Measurements from ENCODE around the gene PLCG1. TPM values are rescaled to one million over a fixed set of nuclear protein-coding genes. Genes with fewer than 3 reads are reported as not detected.
A peak's percentile ranks its signal among the peaks of the same experiment; 100 is the strongest.

Gene PLCG1
- total RNA-seq, 1 donor from 2014 or later = 320 TPM

DNA sequence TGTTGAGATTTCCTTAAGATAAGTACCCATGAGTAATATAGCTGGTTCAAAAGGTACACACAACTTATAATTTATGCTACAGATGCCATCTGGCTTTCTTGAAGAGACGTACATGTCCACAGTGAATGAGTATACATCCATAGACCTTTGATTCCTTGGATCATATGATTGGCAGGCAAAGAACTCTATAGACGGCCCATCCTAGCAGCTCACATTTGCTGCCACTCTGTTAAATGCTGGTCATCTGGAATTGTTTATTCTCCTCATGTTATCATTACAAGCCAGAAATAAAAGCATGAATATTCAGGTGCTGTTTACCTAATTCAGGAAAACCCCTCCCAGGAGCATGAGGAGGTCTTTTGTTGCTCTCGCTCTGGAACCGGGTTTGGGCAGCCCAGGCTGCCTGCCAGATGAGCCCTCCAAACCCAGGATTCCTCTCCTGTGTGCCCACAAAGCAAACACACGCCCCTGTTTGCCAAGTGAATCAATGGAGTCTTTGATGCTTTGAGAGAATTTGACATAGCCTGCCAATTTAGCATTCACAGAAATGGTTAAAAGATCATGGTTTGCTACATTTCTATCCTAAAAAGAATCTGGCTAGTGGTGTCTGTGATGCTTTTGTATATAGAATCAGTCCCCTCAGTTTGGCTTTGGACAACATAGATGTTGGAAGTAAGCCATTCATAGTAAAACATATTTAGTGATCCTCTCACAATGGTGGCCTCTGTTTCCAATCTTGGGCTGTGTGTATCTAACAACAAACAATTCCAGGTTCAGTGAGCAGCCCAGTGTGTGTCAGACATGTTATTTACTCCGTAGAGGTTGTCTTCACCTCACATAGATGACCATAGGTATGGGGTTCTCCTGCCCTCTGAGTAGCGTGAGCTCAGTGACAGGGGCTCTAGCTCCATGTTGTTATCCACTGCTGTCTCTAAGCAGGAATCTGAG lies 17.5 kb upstream of the PLCG1 start:
- peaks cover 38% of the 10 kb centered on the region for H3K36me3 Mint-ChIP-seq (ENCODE audit: low read depth)

GRCh38 chr20:41121399-41121798 lies 15.9 kb upstream of the PLCG1 start:
- H3K27me3 Mint-ChIP-seq (ENCODE audit: low read depth) = no peaks in the 10 kb centered on the region
- no peaks in the 10 kb centered on the region for H3K4me1 Mint-ChIP-seq
- H3K27ac Mint-ChIP-seq (ENCODE audit: unreplicated experiment) = no peak overlapping the region
- no peak for TF ChIP-seq CTCF (conservative IDR thresholded peaks at IDR 0.05)
- H3K4me3 Mint-ChIP-seq = no peak overlapping the region
- no peak for DNase-seq (ENCODE audit: low read depth, low spot score)
- H3K36me3 Mint-ChIP-seq (ENCODE audit: low read depth) = peaks cover 39% of the 10 kb centered on the region
- no peaks in the 10 kb centered on the region for H3K9me3 Mint-ChIP-seq

More for the DNA sequence above, 17.5 kb upstream of the PLCG1 start:
- no peak for DNase-seq (ENCODE audit: low read depth, low spot score)
- Mint-ChIP-seq H3K9me3 (no peaks in the 10 kb centered on the region), H3K27me3 (ENCODE audit: low read depth) (no peaks in the 10 kb centered on the region), H3K27ac (ENCODE audit: unreplicated experiment) (peak overlapping the region; percentile 51), H3K4me1 (no peaks in the 10 kb centered on the region), H3K4me3 (no peak overlapping the region)
- TF ChIP-seq CTCF (conservative IDR thresholded peaks at IDR 0.05) = no peak

GRCh38 chr20:41123631-41124030 lies 13.7 kb upstream of the PLCG1 start:
- no peak for TF ChIP-seq CTCF (conservative IDR thresholded peaks at IDR 0.05)
- Mint-ChIP-seq H3K4me1 (no peaks in the 10 kb centered on the region), H3K9me3 (no peaks in the 10 kb centered on the region), H3K27me3 (ENCODE audit: low read depth) (no peaks in the 10 kb centered on the region), H3K27ac (ENCODE audit: unreplicated experiment) (no peak overlapping the region), H3K36me3 (ENCODE audit: low read depth) (peaks cover 44% of the 10 kb centered on the region), H3K4me3 (no peak overlapping the region)
- no peak for DNase-seq (ENCODE audit: low read depth, low spot score)

GRCh38 chr20:41124451-41125094 lies 12.8 kb upstream of the PLCG1 start:
- Mint-ChIP-seq H3K4me3 (no peak overlapping the region), H3K27me3 (ENCODE audit: low read depth) (no peaks in the 10 kb centered on the region), H3K9me3 (no peaks in the 10 kb centered on the region), H3K4me1 (no peaks in the 10 kb centered on the region), H3K36me3 (ENCODE audit: low read depth) (peaks cover 46% of the 10 kb centered on the region), H3K27ac (ENCODE audit: unreplicated experiment) (no peak overlapping the region)
- TF ChIP-seq CTCF (conservative IDR thresholded peaks at IDR 0.05) = no peak
- no peak for DNase-seq (ENCODE audit: low read depth, low spot score)

- H3K36me3 Mint-ChIP-seq (ENCODE audit: low read depth) = peaks cover 45% of the 10 kb centered on the region
- peak overlapping the region; percentile 4 for H3K4me3 Mint-ChIP-seq
- no peak overlapping the region for H3K27ac Mint-ChIP-seq (ENCODE audit: unreplicated experiment)
- H3K4me1 Mint-ChIP-seq = no peaks in the 10 kb centered on the region
- H3K9me3 Mint-ChIP-seq = no peaks in the 10 kb centered on the region
- TF ChIP-seq CTCF (conservative IDR thresholded peaks at IDR 0.05) = no peak
- no peak for DNase-seq (ENCODE audit: low read depth, low spot score)
- no peaks in the 10 kb centered on the region for H3K27me3 Mint-ChIP-seq (ENCODE audit: low read depth)
Observed at GRCh38 chr20:41125530-41126457, 11.5 kb upstream of the PLCG1 start.
